MCF 10A (cell line): ENCODE measurements around the gene EHBP1. TPM values are rescaled to one million over a fixed set of nuclear protein-coding genes. Genes with fewer than 3 reads are reported as not detected.
"Not testable (repeated sequence)": the region's sequence is repeated elsewhere in the genome, so short reads cannot be mapped to it uniquely, and the experiment has no call there.

Experiments
- BruUV-seq: library from RNA; stranded (reverse); fragments of 400-500 nt; replicated peaks from 2 replicates; lab custom pipeline; 2021; lab: Mats Ljungman, UMichigan
- CTCF ChIA-PET: fragments of 300-600 bp; sonication (Branson Sonifier 250); formaldehyde crosslinking; extraction: SDS; loops from one replicate; lab custom pipeline; 2021; ENCODE audit warnings: antibody characterized with exemption, inconsistent platforms; lab: Yijun Ruan, JAX
- POLR2A ChIA-PET: fragments of 300-600, 350-650 bp; sonication (Branson Sonifier 250); formaldehyde crosslinking; extraction: SDS; loops from one replicate; lab custom pipeline; 2020; ENCODE audit warnings: antibody characterized with exemption, inconsistent platforms; lab: Yijun Ruan, JAX
- DNase-seq: peaks from one replicate; pipeline ENCODE4 v3.0.0-alpha.2; 2018; ENCODE audit not compliant: unreplicated experiment
- H3K27ac Mint-ChIP-seq: one replicate; pipeline ENCODE4 v1.8.0; 2022; ENCODE audit warnings: mild to moderate bottlenecking, low read depth, mixed read lengths; ENCODE audit not compliant: unreplicated experiment
- H3K27me3 Mint-ChIP-seq: one replicate; pipeline ENCODE4 v1.8.0; 2022; ENCODE audit warnings: mixed read lengths; ENCODE audit not compliant: insufficient read depth, unreplicated experiment
- H3K36me3 Mint-ChIP-seq: one replicate; pipeline ENCODE4 v1.8.0; 2022; ENCODE audit warnings: mild to moderate bottlenecking, moderate library complexity, mixed read lengths; ENCODE audit not compliant: insufficient read depth, unreplicated experiment
- H3K4me1 Mint-ChIP-seq: one replicate; pipeline ENCODE4 v1.8.0; 2022; ENCODE audit warnings: mixed read lengths; ENCODE audit not compliant: insufficient read depth, unreplicated experiment
- H3K4me3 Mint-ChIP-seq: one replicate; pipeline ENCODE4 v1.8.0; 2022; ENCODE audit warnings: mild to moderate bottlenecking, moderate library complexity, mixed read lengths; ENCODE audit not compliant: unreplicated experiment
- H3K9me3 Mint-ChIP-seq: one replicate; pipeline ENCODE4 v1.8.0; 2022; ENCODE audit warnings: mixed read lengths; ENCODE audit not compliant: unreplicated experiment
- CTCF ChIP-seq: fragments of 200-600 bp; IDR thresholded peaks from one replicate; pipeline ENCODE4 v1.8.0; 2022; ENCODE audit warnings: antibody characterized with exemption, mild to moderate bottlenecking; ENCODE audit not compliant: unreplicated experiment
- intact Hi-C: fragments of 100-400 bp; cut with micrococcal nuclease; formaldehyde crosslinking; loops from 2 replicates; pipeline ENCODE4 v1.14.1; 2022
- total RNA-seq: library from RNA; stranded (reverse); gene quantifications from 2 replicates; pipeline ENCODE4 v1.2.3, GENCODE V29; 2022

EHBP1 gene
- total RNA-seq, 1 experiment from 2014 or later = 81.2 TPM

DNA sequence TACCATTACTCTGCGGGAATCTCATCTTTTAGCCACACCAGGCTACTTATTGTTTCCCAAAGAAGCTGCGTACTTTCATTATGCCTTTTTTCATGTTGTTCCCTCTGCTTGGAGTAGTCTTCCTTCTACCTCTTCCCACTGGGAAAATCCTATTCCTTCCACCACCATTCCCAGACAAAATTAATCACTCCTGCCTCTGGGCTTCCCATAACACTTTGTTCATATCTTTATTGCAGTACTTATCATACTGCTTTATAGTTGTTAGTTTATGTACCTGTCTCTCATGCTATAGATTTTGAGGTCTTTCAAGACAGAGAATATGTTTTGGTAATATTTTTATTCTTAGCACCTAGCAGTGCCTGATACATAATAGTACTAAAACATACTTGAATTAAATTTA is 361.3 kb downstream of the EHBP1 start:
- BruUV-seq = no TSS peak
- H3K36me3 Mint-ChIP-seq = no peaks in the 10 kb centered on the region
- ChIA-PET POLR2A (no interaction called here), CTCF (interaction anchor here (0.8 kb wide), 1 partner anchor 123 kb away, joined by 3 read pairs; no protein-coding TSS in a partner anchor)
- intact Hi-C loops = loop anchor here (10.0 kb wide), 1 partner anchor 118 kb away; no protein-coding TSS in a partner anchor
- DNase-seq = no peak
- no peak overlapping the region for H3K27ac Mint-ChIP-seq
- H3K4me1 Mint-ChIP-seq = no peaks in the 10 kb centered on the region
- H3K9me3 Mint-ChIP-seq = no peaks in the 10 kb centered on the region
- TF ChIP-seq CTCF = no peak
- H3K27me3 Mint-ChIP-seq = peaks cover 14% of the 10 kb centered on the region
- no peak overlapping the region for H3K4me3 Mint-ChIP-seq

- no peak for TF ChIP-seq CTCF
- H3K4me1 Mint-ChIP-seq = peaks cover 4% of the 10 kb centered on the region
- peaks cover 4% of the 10 kb centered on the region for H3K27me3 Mint-ChIP-seq
- no peak overlapping the region for H3K27ac Mint-ChIP-seq
- no peak overlapping the region for H3K4me3 Mint-ChIP-seq
- intact Hi-C loops = no loop called here
- ChIA-PET CTCF (no interaction called here), POLR2A (no interaction called here)
- no peaks in the 10 kb centered on the region for H3K9me3 Mint-ChIP-seq
- no TSS peak for BruUV-seq
- no peaks in the 10 kb centered on the region for H3K36me3 Mint-ChIP-seq
- no peak for DNase-seq
These were observed 366.2 kb downstream of the EHBP1 start for GRCh38 chr2:63071664-63072063.

- no peak for DNase-seq
- BruUV-seq = no TSS peak
- Mint-ChIP-seq H3K36me3 (no peaks in the 10 kb centered on the region), H3K27ac (no peak overlapping the region), H3K27me3 (no peaks in the 10 kb centered on the region), H3K4me1 (peaks cover 5% of the 10 kb centered on the region), H3K4me3 (no peak overlapping the region), H3K9me3 (no peaks in the 10 kb centered on the region)
- POLR2A ChIA-PET = no interaction called here
- no peak for TF ChIP-seq CTCF
- intact Hi-C loops = no loop called here
- CTCF ChIA-PET = interaction anchor here (0.6 to 0.7 kb wide), 2 partner anchors 22 to 81 kb away, joined by 3 to 4 read pairs; no protein-coding TSS in a partner anchor
These were observed 368.5 kb downstream of the EHBP1 start for GRCh38 chr2:63073994-63074393.

DNA sequence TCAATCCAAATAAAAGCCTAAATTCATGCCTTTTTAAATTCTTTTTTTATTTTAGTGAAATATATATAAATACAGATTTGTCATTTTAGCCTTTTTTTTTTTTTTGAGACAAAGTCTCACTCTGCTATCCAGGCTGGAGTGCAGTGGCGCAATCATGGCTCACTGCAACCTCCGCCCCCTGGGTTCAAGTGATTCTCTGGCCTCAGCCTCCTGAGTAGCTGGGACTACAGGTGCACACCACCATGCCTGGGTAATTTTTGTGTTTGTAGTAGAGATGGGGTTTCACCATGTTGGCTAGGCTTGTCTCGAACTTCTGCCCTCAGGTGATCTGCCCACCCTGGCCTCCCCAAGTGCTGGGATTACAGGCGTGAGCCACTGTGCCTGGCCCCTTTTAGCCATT is 368.9 kb downstream of the EHBP1 start:
- POLR2A ChIA-PET, BruUV-seq, H3K9me3 Mint-ChIP-seq, intact Hi-C loops, DNase-seq, H3K4me3 Mint-ChIP-seq, H3K27ac Mint-ChIP-seq, H3K4me1 Mint-ChIP-seq, H3K36me3 Mint-ChIP-seq, H3K27me3 Mint-ChIP-seq: not testable (repeated sequence)
- CTCF ChIA-PET = interaction anchor here (0.6 to 0.7 kb wide), 2 partner anchors 22 to 80 kb away, joined by 3 to 4 read pairs; no protein-coding TSS in a partner anchor
